C1 segment of cervical spinal cord (tissue), 14 donors: ENCODE data around the gene ASAP2.

Source experiments
- DNase-seq, 14 donors: peaks; one replicate each; lab custom pipeline; 2025; lab: John Stamatoyannopoulos, UW

The ASAP2 gene

DNA sequence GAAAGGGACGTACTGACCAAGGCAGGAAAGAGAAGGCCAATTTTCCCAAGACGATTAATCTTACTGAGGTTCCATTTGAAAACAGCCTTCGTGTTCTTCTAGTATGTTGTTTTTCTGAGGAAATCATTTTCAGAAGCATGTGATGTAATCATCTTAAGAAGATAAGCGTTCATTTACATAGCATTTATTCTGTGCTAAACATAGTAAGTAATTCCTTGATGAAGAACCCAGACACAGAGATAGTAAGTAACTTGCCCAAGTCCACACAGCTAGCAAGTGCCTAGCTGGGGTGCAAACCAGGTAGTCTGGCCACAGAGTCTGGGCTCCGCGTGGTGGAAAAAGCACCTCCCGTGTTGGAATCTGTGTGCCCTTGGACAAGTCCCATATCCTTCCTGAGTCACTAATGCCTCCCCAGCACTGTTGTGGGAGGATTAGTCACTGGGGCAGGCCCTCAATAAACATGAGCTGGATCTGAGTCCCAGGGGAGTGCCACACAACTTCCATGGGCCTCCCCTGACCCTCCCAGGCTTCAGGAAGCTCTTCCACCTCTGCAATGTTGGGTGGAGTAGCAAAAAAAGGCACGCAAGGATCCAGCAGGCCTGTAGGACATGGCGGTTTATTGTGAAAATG is 26.9 kb upstream of the ASAP2 start:
- DNase-seq, result no peak

DNA sequence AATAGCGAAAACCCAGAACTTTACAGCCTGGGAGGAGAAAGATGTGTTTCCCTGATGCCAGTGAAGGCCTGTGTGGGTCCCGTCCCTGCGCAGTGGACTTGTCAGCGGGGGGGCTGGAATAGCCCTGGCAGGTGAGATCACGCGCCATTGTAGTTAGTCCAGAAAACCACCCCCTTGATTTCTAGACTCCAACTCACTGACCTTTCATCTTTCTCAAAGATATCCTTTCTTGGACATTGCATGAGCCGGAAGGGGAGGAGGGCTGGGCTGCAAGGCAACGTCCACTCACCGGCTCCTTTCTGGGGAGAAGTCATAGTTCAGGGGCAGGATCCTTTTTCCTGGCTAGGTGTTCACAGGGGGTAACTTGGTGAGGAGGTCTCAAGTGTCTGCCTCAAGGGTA is 22.3 kb upstream of the ASAP2 start:
- no peak for DNase-seq

GRCh38 chr2:9187620-9188214 is 18.9 kb upstream of the ASAP2 start:
- no peak for DNase-seq

DNA sequence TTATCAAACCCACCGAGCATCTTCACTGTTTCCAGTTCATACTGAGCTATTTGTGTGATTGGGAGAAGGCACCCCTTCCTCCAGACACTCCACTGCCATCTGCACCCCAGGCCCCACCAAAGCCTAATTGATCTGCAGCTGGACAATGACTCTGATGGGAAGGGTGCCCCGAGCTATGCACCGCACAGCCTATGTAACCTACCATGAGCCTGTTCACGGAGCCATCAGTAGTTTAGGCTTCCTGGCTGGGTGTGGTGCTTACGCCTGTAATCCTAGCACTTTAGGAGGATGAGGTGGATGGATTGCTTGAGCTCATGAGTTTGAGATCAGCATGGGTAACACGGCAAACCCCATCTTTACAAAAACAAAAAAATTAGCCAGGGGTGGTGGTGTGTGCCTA is 17.8 kb upstream of the ASAP2 start:
- DNase-seq, result no peak

DNA sequence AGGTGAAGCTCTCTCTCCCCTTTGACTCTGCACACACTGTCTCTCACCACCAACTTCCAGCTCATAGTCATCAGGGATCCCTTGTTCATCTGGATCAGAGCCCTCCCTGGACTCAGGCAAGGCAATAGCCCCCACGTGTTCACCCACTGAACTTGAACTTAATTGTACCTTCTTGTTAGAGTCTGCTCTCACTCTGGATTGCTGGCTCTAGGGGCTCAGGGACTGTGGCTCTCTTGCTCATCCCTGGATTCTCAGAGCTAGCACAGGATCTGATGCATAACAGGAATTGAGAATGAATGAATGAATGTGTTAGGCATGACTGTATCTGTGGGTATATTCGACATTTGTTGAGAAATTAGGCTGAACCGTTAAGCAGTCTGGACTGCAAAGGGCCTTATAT is 16.7 kb upstream of the ASAP2 start:
- DNase-seq, result no peak

GRCh38 chr2:9191041-9191481 is 15.6 kb upstream of the ASAP2 start:
- peak in 10 of 14 donors; percentile 4 to 78 (median 38) for DNase-seq

- DNase-seq, result no peak
Measured at GRCh38 chr2:9192712-9193111, 13.9 kb upstream of the ASAP2 start.

DNA sequence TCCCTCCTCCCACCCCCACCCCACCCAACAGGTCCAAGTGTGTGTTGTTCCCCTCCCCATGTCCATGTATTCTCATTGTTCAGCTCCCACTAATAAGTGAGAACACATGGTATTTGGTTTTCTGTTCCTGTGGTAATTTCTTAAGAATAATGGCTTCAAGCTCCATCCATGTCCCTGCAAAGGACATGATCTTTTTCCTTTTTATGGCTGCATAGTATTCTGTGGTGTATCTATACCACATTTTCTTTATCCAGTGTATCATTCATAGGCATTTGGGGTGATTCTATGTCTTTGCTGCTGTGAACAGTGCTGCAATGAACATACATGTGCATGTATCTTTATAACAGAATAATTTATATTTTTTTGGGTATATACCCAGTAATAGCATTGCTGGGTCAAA is 12.3 kb upstream of the ASAP2 start:
- DNase-seq, result no peak

DNA sequence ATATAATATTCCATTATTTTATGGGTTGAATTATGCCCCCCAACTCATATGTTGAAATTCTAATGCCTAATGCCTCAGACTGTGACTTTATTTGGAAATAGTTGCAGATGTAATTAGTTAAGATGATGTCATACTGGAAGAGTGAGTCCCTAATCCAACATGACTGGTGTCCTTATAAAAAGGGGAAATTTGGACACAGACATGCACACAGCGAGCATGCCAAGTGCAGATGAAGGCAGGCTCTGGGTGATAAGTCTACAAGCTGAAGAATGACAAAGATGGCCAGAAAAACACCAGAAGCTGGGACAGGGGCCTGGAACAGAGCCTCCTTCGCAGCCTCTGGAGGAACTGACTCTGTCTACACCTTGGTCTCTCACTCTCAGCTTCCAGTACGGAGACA is 10.0 kb upstream of the ASAP2 start:
- DNase-seq, result no peak

DNA sequence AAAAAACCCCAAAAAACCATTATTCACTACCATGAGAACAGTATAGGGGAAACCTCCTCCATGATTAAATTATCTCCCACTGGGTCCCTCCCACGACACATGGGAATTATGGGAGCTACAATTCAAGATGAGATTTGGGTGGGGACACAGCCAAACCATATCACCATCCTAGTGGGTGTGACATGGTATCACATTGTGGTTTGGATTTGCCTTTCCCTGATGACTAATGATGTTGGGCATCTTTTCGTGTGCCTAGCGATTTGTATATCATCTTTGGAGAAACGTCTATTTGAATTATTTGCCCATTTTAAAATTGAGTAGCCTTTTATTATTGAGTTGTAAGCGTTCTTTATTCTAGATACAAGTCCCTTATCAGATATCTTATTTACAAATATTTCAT is 8.7 kb upstream of the ASAP2 start:
- DNase-seq, result no peak

DNA sequence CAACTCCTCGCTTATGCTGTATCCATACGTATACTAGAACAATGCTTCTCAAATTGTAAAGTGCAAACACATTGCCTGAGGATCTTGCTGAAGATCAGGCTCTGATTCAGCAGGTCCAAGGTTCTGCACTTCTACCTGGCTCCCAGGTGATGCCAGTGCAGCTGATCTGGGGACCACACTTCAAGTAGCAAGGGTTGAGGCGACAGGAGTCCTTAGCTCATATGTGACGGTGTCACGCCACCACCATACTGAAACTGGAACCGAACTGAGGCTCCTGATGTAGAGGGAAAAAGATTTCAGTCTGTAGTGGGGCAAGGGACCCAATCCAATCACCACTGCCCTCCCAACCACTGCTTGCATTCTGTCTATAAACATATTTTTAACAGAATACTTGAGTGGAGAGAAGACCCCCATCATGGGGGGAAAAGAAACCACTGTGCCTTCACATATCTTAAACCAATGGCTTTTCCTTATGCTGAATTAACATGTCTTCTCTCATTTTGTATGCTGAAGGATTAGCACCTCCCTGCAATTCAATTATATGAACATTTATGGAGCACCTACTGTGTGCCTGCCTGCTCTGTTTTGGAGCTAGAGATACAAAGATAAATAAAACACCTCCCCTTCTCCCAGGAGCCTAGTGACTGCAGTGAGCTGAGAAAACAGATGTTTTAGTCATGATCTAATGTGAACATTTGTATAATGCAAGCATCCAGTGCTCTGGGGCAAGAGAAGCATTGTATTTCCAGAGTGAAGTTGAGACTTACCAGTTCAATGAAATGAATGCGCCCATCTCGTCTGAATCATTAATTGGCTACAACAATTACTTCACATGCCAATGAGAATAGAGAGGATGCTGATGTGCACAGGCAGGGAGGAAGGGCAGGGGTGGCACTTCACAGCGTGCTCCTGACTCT is 6.6 kb upstream of the ASAP2 start:
- no peak for DNase-seq

DNA sequence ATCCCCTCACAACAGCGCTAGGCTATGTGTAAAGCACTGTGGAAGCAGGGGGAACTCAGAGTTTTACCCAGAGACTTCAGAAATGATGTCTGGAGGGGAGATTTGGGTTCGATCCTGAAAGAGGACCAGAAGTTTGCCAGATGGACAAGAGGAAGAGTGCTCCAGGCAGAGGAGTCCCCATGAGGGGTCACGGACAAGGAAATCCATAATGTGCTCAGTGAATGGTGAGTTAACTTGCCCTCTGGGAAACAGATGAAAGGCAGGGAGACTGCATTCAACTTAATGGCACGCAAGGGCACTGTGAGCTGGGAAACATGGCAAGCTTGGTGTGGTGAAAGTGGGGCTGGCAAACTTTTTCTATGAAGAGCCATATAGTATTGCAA is 6.0 kb upstream of the ASAP2 start:
- no peak for DNase-seq

DNA sequence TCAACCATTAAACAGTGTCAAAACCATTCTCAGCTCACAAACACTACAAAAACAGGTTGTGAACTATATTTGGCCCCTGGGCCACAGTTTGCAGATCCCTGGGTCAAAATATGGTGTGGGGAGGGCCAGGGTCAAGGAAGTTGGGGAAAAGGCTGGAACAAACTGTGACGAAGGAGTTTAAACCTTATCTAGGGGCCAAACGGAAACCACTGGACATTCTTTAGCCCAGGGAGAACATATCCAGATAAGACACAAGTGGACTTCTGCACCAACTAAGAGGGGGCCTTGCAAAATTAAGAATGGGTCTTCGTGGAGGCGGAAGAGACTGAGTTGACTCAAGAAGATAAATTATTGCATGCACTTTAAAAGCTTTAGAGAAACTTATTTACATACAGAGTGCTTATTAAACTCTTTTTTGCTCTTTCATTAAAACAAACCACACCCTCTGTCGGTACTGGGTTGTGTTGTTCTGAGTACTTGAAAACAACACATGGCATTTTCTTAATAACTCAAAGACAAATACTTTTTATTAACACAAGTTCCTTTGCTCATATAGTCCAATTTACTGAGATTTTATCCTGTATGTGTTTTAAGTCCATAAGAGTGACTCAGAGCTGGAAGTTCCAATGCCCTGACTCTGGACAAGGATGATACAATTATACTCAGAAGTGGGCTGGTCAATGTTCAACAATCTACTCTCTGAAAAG is 5.3 kb upstream of the ASAP2 start:
- no peak for DNase-seq

DNA sequence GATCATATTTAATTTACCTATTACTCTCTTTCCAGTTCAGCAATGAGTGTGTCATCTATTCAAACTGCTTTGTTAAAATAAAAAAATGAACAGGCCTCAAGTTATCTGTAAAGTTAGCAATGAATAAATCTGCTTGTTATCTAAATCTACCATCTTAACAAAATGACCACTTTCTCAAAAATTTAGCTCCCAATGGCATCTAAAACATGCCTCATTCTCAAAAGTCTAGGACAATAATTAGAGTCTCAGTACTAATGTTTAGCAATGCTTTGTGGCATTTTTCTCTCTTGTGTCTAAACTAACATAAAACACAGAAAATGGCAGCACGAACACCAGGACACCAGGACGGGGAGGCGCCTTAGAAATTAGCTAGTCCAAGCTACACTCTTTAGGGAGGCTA is 3.6 kb upstream of the ASAP2 start:
- DNase-seq, result no peak

DNA sequence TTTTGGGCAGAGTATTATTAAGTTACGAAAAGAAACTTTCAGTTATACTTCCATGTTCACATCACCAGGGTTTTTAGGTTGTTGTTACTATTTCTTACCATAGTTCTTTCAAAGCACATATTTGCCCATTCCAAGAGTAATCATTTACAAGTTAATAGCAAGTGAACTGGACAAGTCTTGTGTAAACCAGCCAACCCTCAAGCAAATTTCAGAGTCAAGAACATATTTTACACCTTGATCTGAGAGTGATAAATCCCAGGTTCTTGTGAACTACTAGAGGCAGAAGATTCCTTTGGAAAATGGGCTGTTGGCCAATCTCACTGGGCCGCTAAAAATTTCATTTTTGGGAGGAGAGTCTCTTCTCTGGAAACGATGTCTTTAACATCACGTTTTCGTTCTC is 2.7 kb upstream of the ASAP2 start:
- DNase-seq, result no peak

- no peak for DNase-seq
Measured at GRCh38 chr2:9204939-9205338, 1.7 kb upstream of the ASAP2 start.

DNA sequence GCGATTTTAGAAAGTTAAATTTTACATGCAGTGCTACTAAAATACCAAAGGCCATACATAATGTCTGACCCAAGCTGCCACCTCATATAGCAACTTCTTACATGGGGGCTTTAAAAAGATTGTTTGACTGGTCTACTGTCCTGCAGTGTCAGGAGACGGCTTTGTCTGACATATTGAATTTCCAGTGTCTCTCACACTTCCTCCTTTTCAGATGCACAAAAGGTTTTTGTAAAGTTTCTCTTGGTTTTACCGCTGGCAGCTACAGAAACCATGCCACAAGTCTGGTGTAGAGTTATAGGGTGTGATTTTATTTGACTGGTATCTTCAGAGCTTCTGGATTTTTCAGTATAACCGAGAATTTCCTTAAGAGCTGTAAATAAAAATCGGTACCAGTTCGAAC is 1.1 kb upstream of the ASAP2 start:
- DNase-seq, result no peak

GRCh38 chr2:9206991-9207640 is 504 bp downstream of the ASAP2 start:
- DNase-seq, result peak in 5 of 14 donors; percentile 14 to 71 (median 45)

DNA sequence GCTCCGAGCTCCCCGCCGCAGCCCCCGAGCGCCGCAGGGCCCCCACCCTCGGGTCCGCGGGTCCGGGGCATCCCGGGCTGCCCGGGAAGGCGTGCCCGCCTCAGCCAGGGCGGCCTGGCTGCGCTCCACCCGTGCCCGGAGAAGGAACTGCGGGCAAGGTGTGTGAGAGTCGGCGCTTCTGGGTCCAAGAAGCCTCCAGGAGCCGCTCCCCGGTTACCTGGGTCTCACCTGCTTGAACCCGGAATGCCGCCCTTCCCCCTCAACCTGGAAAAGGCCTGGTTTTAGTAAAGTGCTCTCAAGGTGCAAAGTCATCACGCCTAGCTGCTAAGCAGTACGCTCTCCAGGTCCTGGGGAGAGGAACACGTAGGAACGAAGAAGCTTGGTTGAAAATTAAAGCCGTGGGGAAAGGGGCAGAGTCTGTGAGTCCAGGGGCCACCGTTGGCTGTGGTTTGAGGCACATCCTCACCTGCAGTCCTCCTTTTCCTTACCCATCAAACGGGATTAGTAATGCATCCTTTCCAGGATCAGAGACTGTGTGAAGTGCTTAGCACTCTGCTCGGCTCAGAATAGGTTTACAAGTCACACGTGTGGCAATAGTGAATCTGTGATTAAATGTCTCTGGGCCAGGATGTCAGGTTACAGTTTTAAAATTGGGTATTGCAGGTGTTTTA is 1.2 kb downstream of the ASAP2 start:
- peak in 1 of 14 donors; percentile 56 for DNase-seq

GRCh38 chr2:9208875-9209274 is 2.3 kb downstream of the ASAP2 start:
- no peak for DNase-seq

GRCh38 chr2:9210030-9210429 is 3.4 kb downstream of the ASAP2 start:
- DNase-seq, result no peak
